Suprapubic skin (tissue), 4 donors: ENCODE data around the gene PEX6. TPM values are rescaled to one million over a fixed set of nuclear protein-coding genes. Genes with fewer than 3 reads are reported as not detected.

Experiments
- DNase-seq, 2 donors: peaks; one replicate each; pipeline ENCODE4 v3.0.0-alpha.2; 2019; ENCODE audit warnings: low spot score in 2 of 2
- H3K27ac ChIP-seq: fragments of 200-600 bp; sonication (generic); one replicate; pipeline ENCODE4 v1.5.1; 2019
- H3K27me3 ChIP-seq: fragments of 200-600 bp; sonication (generic); one replicate; pipeline ENCODE4 v1.5.1; 2019
- H3K36me3 ChIP-seq: fragments of 200-600 bp; sonication (generic); one replicate; pipeline ENCODE4 v1.5.1; 2019
- H3K4me1 ChIP-seq: fragments of 200-600 bp; sonication (generic); one replicate; pipeline ENCODE4 v1.5.1; 2019
- H3K4me3 ChIP-seq: fragments of 200-600 bp; sonication (generic); one replicate; pipeline ENCODE4 v1.5.1; 2019; ENCODE audit warnings: mild to moderate bottlenecking
- H3K9me3 ChIP-seq: fragments of 200-600 bp; sonication (generic); one replicate; pipeline ENCODE4 v1.5.1; 2019
- EP300 ChIP-seq: sonication (generic); formaldehyde crosslinking; IDR thresholded peaks from one replicate; pipeline ENCODE4 v1.6.1; 2017; ENCODE audit warnings: antibody characterized with exemption
- POLR2A ChIP-seq, 2 donors: fragments of 450-650 bp; IDR thresholded peaks; one replicate each; pipeline ENCODE4 v1.6.1; 2017; ENCODE audit warnings: antibody characterized with exemption in 2 of 2, mild to moderate bottlenecking in 2 of 2, moderate library complexity in 2 of 2
- POLR2AphosphoS5 ChIP-seq, 3 donors: sonication (generic); formaldehyde crosslinking; IDR thresholded peaks; one replicate each; pipeline ENCODE4 v1.6.1; 2017; ENCODE audit warnings: antibody characterized with exemption in 3 of 3
- WGBS: methylation state at CpG from one replicate; pipeline ENCODE4 v1.1.5; 2018; 5-methylcytosine and 5-hydroxymethylcytosine counted together
- total RNA-seq, 4 donors: library from RNA; depleted of rRNA; stranded (reverse); fragments of >200 nt; gene quantifications; one replicate each; pipeline ENCODE4 v1.1.0, GENCODE V29; 2016
- TF ChIP-seq, protein P1 (sequence below), 2 donors: fragments of 200-600 bp in 1 of 2; fragments of 450-650 bp in 1 of 2; sonication (generic) in 1 of 2; IDR thresholded peaks; one replicate each; pipeline ENCODE4 v1.5.1; 2016 to 2019; ENCODE audit warnings: antibody characterized with exemption in 2 of 2, mild to moderate bottlenecking in 1 of 2, moderate library complexity in 1 of 2

PEX6 gene
- total RNA-seq, 4 donors from 2014 or later = 18.6 to 48.0 (median 22.8) TPM

DNA sequence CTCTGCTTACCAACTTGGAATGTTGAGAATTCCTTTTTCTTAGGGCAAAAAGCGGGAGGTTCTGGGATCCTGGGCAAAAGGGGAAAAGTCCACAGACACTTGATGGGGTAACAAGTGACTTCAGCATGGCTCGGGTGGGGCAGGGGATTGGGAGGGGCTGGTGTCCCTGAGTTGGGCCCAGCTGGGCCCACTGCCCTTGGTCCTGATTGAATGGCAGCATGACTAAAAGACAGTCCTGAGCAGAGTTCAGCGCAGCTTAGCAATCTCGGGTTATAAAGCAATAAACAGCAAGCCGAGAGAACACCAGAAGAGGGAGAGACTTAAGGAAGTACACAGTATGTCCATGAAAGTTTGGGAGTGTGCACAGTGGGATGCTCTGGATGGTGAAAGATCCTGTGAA, 10.9 kb upstream of the PEX6 start:
- no peak for DNase-seq
- Histone ChIP-seq H3K27ac (no peak overlapping the region), H3K4me3 (no peak overlapping the region), H3K36me3 (peaks cover 23% of the 10 kb centered on the region), H3K4me1 (peaks cover 42% of the 10 kb centered on the region), H3K27me3 (no peaks in the 10 kb centered on the region), H3K9me3 (no peaks in the 10 kb centered on the region)
- TF ChIP-seq, protein P1, sequence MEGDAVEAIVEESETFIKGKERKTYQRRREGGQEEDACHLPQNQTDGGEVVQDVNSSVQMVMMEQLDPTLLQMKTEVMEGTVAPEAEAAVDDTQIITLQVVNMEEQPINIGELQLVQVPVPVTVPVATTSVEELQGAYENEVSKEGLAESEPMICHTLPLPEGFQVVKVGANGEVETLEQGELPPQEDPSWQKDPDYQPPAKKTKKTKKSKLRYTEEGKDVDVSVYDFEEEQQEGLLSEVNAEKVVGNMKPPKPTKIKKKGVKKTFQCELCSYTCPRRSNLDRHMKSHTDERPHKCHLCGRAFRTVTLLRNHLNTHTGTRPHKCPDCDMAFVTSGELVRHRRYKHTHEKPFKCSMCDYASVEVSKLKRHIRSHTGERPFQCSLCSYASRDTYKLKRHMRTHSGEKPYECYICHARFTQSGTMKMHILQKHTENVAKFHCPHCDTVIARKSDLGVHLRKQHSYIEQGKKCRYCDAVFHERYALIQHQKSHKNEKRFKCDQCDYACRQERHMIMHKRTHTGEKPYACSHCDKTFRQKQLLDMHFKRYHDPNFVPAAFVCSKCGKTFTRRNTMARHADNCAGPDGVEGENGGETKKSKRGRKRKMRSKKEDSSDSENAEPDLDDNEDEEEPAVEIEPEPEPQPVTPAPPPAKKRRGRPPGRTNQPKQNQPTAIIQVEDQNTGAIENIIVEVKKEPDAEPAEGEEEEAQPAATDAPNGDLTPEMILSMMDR (IDR thresholded peaks at IDR 0.05) = no peak
- TF ChIP-seq POLR2AphosphoS5 (IDR thresholded peaks at IDR 0.05) = no peak
- TF ChIP-seq POLR2A (IDR thresholded peaks at IDR 0.05) = no peak
- no peak for TF ChIP-seq EP300
- WGBS = 76% methylated on average over 5 of the region's 5 CpGs

DNA sequence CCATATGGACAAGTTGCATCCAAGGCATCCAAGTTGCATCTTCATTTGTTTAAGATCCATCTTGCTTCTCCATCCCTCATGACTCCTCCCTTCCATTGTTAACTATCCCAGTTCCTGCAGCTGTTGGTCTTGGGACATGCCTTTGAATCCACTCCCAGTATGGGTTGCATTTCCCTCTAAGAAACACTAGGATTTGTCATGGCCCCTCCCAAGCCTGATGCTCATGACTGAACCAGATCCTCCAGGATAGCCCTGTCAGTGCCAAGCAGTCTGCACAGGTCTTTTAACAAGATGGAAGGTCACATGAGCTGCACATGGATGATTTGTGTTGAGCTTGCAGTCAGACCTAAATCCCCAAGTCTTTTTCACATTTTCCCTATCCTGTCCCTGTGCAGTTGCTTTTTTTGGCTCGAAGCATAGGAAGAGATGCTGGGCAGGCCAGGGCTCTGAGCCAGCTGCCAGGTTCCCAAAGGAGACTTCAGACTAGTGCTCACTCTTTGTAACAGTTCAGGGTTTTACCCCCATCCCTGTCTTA, 9.6 kb upstream of the PEX6 start:
- no peak for DNase-seq
- peaks cover 47% of the 10 kb centered on the region for H3K4me1 ChIP-seq
- no peak overlapping the region for H3K27ac ChIP-seq
- no peaks in the 10 kb centered on the region for H3K9me3 ChIP-seq
- no peak overlapping the region for H3K4me3 ChIP-seq
- 33% methylated on average over 1 of the region's 1 CpG for WGBS
- H3K27me3 ChIP-seq = no peaks in the 10 kb centered on the region
- TF ChIP-seq, protein P1 (IDR thresholded peaks at IDR 0.05) = no peak
- TF ChIP-seq POLR2AphosphoS5 (IDR thresholded peaks at IDR 0.05) (no peak), EP300 (no peak), POLR2A (IDR thresholded peaks at IDR 0.05) (no peak)
- peaks cover 23% of the 10 kb centered on the region for H3K36me3 ChIP-seq

DNA sequence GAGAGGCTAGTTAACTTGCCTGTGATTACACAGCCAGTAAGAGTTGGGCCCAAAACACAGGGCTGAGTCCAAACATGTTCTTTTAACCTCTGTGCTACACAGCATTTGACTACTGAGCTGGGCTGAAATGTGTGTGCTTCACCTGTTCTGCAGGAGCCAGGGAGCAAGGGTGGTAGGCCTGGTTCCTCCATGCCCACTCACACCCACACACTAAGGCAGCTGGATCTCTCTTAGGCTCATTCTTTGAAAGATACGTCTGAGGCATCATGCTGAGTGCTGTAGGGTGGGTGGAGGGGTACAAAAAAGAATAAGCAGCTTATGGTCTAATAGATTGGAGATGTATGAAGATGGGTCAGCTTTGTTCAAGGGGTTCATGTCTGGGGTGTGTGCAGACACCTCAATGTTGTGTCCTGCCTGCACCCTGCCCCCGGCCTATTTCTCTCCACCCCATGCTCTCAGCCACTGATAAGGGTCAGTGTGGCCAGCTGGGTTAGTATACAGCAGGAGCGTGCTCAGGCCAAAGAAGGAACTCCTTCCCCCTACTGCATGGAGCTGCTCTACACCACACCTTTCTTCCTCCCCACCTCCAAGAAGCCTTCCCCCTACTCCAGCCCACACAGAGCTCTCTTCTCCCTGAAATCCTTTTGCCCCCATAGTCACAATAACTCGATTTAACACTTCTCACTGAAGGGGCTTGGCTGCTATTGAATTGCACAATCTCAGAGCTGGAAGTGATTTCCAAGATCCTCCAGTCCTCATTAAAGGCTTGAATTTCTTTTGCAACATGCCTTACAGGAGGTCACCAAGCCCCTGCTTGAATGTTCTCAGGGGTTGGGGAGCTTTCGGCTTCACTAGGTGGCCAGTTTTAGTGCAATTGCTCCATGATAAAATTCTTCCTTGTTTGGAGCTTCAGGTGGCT, 8.8 kb upstream of the PEX6 start:
- DNase-seq = no peak
- 72% methylated on average over 5 of the region's 5 CpGs for WGBS
- no peak overlapping the region for H3K27ac ChIP-seq
- H3K27me3 ChIP-seq = no peaks in the 10 kb centered on the region
- H3K9me3 ChIP-seq = no peaks in the 10 kb centered on the region
- peaks cover 23% of the 10 kb centered on the region for H3K36me3 ChIP-seq
- H3K4me3 ChIP-seq = no peak overlapping the region
- peaks cover 49% of the 10 kb centered on the region for H3K4me1 ChIP-seq
- TF ChIP-seq, protein P1 (IDR thresholded peaks at IDR 0.05) = no peak
- TF ChIP-seq EP300 (no peak), POLR2A (IDR thresholded peaks at IDR 0.05) (no peak), POLR2AphosphoS5 (IDR thresholded peaks at IDR 0.05) (no peak)

DNA sequence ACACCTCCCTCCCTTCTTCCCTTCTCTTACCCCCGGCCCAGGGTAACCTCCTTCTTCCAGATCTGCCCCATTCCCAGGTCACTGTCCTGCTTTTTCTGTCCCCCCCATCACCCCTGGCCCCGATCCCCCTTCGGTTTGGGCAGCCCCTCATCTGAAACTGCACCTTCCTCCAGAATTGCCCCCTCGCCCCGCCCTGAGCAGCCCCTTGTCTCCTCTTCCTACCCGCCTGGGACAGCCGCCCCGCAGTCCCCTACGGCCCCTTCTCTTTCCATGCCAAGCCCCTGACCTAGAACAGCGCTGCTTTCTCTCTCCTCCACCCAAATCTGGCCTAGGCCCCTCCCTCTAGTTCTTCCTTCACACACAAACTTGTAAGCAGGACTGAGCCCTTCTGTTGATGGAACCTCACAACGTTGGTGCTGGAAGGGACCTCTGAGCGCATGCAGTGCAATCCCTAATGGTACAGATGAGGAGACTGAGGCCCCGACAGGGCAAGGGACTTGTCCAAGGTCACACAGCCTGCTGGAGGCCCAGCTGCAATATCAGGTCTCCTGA, 6.0 kb upstream of the PEX6 start:
- DNase-seq = no peak
- H3K27ac ChIP-seq = peak overlapping the region; percentile 83
- no peaks in the 10 kb centered on the region for H3K27me3 ChIP-seq
- TF ChIP-seq EP300 = no peak
- peak overlapping the region; percentile 75 for H3K4me3 ChIP-seq
- peaks cover 52% of the 10 kb centered on the region for H3K4me1 ChIP-seq
- H3K9me3 ChIP-seq = no peaks in the 10 kb centered on the region
- H3K36me3 ChIP-seq = peaks cover 11% of the 10 kb centered on the region
- 10% methylated on average over 13 of the region's 13 CpGs for WGBS

DNA sequence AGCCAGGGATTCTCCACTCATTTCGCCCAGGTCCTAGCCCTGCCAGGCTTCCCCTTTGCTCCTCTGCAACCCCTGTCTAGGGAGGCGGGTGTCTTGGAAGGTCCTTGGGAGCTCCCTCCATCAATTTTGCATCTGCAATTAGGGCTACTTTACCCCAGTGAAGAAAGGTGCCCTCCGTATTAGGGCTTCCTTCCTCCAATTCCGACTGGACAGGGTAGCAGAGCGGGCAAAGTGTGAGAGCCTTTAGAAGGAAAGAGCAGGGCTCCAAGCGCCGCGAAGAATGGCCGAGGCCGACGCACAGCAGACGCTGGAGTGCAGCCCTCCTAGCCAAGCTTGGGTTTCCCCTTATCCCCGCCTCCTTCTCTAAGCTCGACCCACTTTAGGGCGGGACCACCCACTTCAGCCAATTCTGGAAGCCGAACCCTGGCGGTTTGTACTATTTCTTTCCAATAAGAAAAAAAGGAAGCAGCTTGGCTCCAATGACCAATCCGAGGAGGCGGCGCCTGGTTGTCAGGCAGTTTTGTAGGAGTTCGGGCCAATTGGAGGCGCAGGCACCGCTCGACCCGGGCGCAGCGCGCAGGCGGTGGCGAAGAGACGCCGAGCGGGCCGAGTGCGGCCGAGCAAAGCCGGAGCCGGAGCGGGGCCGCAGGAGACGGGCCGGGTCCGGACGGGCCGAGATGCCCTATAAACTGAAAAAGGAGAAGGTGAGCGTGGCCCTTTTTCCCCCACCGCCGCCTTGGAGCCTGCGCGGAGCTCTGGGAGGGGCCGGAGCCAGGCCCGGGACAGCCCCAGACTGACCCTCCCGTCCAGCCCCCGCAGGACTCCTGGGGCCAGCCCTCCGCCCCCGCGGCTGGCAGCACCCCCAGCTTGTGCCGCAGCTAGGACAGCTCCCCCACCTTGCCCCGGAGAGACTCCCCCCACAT, 5.3 kb upstream of the PEX6 start, which contains the start of gene PPP2R5D:
TSS of gene PPP2R5D (plus strand) at position 570 of the 923 bp plus-strand sequence. CDS start at position 678, 108 bp downstream.
- under 1% methylated on average over 52 of the region's 59 CpGs for whole genome bisulfite sequencing
- TF ChIP-seq POLR2A (IDR thresholded peaks at IDR 0.05) (peak in 1 of 2 donors; percentile 70), POLR2AphosphoS5 (IDR thresholded peaks at IDR 0.05) (peak in 2 of 3 donors; percentile 17 to 36), EP300 (no peak)
- TF ChIP-seq, protein P1 (IDR thresholded peaks at IDR 0.05) = no peak
- peak; percentile 99 for DNase-seq
- Histone ChIP-seq H3K36me3 (peaks cover 4% of the 10 kb centered on the region), H3K9me3 (no peaks in the 10 kb centered on the region), H3K4me3 (peak within 1 kb of the TSS; percentile 75), H3K27me3 (no peaks in the 10 kb centered on the region), H3K4me1 (peaks cover 59% of the 10 kb centered on the region), H3K27ac (peak within 1 kb of the TSS; percentile 83)
